GM20000 (cell line): Measurements from ENCODE around the gene ROBO1.

Experiments used
- DNase-seq: peaks from one replicate; pipeline ENCODE4 v3.0.0; 2012; ENCODE audit warnings: low spot score
- TF ChIP-seq, protein P1 (sequence below): IDR thresholded peaks from 2 replicates; pipeline ENCODE4 v1.5.1; 2012; ENCODE audit warnings: mild to moderate bottlenecking, control low read depth; ENCODE audit errors: extremely low read depth, missing control alignments

The ROBO1 gene

DNA sequence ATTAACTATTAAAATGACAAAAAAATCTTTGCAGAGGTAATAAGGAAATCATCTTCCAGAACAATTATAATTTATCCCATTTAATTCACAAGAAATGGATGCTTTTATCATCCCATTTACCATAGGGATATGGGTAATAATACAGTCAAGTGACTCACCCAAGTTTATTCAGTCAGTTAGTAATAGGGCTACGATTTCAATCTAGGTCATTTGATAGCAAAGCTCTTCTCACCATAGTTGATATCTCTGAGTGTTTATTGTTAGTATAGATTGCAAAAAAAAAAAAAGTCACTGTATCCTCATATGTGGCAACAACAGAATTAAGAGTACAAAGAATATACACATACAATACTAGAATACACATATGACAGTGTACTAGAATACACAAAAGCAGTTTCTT lies 797.1 kb downstream of the ROBO1 start:
- no peak for DNase-seq
- TF ChIP-seq, protein P1, sequence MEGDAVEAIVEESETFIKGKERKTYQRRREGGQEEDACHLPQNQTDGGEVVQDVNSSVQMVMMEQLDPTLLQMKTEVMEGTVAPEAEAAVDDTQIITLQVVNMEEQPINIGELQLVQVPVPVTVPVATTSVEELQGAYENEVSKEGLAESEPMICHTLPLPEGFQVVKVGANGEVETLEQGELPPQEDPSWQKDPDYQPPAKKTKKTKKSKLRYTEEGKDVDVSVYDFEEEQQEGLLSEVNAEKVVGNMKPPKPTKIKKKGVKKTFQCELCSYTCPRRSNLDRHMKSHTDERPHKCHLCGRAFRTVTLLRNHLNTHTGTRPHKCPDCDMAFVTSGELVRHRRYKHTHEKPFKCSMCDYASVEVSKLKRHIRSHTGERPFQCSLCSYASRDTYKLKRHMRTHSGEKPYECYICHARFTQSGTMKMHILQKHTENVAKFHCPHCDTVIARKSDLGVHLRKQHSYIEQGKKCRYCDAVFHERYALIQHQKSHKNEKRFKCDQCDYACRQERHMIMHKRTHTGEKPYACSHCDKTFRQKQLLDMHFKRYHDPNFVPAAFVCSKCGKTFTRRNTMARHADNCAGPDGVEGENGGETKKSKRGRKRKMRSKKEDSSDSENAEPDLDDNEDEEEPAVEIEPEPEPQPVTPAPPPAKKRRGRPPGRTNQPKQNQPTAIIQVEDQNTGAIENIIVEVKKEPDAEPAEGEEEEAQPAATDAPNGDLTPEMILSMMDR = no peak

DNA sequence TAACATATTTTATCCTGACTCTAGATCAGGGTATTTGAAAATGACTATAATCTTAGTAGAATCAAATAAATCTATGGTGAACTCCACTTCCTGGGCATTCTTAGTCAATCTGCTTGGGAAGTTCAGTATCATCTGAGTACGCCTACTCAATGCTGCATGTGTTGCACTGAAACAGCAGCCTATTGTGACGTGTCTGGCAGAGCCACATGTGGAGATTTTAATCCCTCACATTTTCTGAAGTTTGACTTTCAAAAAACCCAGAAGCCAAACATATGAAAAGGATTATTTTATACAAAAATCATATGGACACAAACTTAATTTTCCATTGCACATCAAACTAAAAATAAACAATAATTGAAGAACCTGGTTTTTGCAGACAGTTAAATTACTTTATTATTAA lies 798.3 kb downstream of the ROBO1 start:
- DNase-seq = no peak
- TF ChIP-seq, protein P1 = no peak

DNA sequence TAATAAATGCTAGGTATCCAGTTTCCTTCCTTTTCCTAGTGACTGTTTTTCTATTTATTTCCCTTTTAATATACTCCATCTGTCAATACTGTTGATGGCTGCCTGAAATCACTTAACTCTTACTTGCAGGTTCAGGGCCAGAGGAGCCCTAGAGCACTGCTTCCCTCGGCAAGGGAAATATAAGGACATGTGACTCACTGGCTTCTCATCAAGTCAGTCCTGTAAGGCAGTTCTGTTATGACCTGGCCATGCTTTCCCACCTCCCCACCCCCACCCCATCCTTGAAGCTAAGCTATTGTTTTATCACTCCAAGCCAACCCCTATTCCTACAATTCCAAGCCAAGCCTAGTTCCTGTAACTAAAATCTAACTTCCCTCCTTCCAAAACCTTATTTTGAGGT lies 800.7 kb downstream of the ROBO1 start:
- TF ChIP-seq, protein P1 = no peak
- no peak for DNase-seq

DNA sequence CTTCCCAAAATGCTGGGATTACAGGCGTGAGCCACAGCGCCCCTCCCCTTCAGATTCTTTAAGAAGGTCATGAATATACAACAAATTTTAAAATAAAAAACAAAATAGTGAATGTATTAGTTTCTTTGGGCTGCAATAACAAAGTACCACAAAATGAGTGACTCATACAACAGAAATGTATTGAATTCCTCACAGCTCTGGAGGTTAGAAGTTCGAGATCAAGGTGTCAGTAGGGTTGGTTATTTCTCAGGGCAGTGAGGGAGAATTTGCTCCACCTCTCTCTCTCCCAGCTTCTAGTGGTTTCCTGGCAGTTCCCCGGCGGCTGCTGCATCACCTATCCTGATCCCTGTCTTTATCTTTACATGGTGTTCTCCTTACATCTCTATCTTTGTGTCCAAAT lies 804.0 kb downstream of the ROBO1 start:
- TF ChIP-seq, protein P1 = no peak

DNA sequence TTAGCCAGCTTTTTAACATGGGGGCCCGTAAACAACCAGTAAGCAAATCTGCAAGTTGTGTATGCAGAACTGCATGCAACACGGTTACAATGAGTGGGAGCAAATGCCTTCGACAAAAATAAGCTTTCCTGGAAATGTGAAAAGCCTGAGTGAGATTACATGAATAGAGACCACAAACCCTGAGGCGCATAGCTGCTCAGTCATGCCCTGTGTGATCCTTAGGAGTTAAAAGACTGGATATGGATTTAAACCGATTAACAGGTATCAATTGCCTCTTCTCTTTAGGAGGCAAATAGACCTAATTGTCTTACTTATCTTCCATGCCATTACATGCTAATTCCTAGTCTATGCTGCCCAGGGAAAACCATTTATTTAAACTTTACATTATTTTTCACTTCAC lies 810.3 kb downstream of the ROBO1 start:
- TF ChIP-seq, protein P1 = no peak
- no peak for DNase-seq

More for the DNA sequence above, 804.0 kb downstream of the ROBO1 start:
- no peak for DNase-seq

DNA sequence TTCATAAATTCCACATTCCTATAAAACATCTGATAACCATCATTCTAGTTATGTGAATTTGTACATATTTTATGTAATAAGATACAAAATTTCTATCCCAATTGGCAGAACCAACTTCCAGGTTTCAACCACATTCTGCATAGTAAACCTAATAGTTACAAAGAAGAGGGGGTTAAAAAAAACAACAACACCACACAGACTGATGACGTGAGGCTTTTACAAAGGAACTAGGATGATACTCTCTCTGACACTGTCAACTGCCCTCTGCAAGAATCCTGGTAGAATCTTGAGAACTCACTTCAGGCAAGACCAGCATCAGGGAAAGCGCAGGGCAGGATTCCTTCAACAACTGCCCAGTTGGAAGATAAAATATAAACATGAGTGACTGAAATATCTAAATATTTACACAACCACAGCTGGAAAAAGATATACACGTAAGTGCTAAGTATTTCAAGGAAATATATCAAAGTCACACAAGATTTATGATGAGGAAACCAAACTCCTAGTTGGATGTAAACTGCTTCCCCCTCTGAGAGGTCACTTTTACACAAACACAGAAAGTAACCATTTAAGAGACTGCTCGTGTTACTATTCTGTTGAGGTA lies 816.4 kb downstream of the ROBO1 start:
- TF ChIP-seq, protein P1 = no peak
- DNase-seq = no peak

DNA sequence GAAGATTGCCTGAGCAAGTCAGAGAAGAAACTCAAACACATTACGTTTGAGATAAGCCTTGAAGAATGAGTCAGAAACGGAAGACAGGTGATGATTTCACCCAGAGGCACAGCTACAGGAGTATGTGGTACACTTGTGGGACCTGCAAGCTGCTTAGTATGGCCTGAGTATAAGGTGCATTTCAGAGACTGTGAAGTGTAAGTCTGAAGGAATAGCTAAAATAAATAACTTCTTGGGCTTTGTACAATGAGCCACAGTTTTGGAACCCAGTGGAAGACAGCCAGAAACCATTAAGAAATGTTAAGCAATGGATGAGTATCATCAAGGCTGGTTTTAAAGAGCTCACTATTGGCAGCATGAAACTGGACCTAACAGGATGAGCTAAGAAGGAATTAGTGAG lies 826.2 kb downstream of the ROBO1 start:
- no peak for DNase-seq
- TF ChIP-seq, protein P1 = no peak
